Lung microvascular endothelial cell (primary cell): Measurements from ENCODE around the gene STK32B. TPM values are rescaled to one million over a fixed set of nuclear protein-coding genes. Genes with fewer than 3 reads are reported as not detected.
"Not testable (repeated sequence)": the region's sequence is repeated elsewhere in the genome, so short reads cannot be mapped to it uniquely, and the experiment has no call there.

ENCODE experiments used
- DNase-seq, 2 donors: peaks; one replicate each; pipeline versions ENCODE4 v3.0.0 to v3.0.0-alpha.2; 2010; ENCODE audit warnings: low read depth in 2 of 2
- total RNA-seq: library from RNA; depleted of rRNA; stranded (reverse); fragments of >200 nt; gene quantifications from 2 replicates; pipeline ENCODE4 v1.2.1, GENCODE V29; 2014

Gene STK32B
- total RNA-seq, 1 donor from 2014 or later: 17.9 TPM

DNA sequence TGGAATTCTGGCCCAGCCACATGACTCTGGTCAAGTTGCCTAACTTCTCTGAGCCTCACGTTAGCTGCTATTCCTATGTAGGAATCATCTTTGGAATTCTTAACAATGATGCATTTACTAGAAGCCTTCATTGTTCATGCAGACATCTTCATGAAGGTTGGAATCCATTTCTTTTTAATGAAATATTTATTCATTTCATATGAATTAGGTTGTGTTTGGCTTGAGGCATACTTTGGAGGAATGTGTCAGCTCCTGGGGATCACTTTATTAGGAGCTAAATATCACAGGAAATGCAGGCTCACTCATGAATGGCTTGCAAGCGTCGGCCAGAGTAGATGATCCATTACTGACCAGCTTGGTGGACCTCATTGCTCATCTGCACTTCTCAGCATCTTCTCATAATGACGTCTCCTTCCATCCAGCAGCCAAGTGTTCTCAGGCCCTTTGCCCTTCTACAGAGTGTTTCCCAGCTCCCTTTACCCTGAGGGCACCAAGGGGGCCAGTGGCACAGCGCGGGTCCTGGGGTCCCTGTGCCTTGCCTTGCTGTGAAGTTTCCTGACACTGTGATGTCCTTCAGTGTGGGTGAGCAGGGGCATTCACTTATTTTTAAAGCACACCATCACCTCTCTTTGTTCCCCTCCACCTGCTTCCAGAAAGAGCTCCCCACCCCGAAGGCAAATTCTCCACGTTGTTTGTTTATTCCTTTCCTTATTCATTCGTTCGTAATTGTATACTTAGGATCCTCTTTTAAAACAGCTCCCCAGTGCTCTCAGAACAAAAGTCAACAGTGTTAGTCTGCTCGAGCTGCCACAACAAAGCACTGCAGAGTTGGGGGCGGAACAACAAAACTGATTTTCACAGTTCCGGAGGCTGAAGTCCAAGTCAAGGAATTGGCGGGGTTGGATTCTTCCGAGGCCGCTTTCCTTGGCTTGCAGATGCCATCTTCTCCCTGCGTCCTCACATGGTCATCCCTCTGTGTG is 106.8 kb downstream of the STK32B start:
- DNase-seq: peak in 1 of 2 donors; percentile 18

- no peak for DNase-seq
Measured at GRCh38 chr4:5158825-5159224, 107.5 kb downstream of the STK32B start.

DNA sequence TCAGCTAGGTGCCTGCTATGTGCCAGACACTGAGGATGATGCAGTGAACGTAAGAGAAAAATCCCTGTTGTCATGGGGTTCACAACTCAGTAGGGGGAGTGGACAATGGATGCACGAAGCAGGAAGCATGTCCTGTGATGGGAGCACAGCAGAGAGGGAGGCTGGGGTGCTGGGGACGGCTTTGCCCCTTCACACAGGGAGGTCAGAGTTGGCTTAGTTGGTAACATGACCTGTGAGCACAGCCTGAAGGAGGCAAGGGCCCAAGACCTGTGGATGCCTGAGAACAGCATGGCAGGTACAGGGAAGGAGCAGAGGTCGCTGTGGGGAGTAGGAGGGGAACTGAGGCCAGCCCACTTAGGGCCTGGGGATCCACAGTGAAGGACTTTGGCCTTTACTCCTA is 109.4 kb downstream of the STK32B start:
- no peak for DNase-seq

DNA sequence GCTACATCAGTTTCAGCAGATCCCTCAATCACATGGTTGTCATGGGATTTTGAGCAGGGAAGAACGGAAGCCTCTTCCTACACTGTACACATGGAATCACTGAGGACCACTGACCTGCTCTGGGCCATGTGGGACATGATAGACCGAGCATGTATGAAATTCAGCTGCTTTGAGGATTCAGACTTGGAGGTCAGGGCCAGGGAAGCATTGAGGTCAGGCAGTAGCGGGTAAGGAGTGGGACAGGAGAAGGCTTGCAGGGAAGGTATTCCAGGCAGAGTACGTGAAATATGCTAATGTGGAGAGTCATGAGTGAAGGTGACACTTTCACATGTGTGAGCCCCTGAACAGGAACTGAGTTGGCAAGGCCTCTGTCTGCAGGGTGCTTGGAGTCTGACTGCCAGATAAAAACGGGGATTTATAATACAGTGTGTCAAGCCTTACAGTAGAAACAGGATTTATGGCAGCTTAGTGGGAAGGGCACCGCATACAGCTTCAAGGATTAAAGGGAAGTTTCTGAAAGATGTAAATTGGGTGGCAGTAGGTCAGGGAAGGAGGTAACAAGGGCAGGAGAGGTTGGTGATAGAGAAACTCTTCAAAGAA is 111.7 kb downstream of the STK32B start:
- DNase-seq: no peak

GRCh38 chr4:5164221-5164912 is 113.1 kb downstream of the STK32B start:
- DNase-seq: no peak

DNA sequence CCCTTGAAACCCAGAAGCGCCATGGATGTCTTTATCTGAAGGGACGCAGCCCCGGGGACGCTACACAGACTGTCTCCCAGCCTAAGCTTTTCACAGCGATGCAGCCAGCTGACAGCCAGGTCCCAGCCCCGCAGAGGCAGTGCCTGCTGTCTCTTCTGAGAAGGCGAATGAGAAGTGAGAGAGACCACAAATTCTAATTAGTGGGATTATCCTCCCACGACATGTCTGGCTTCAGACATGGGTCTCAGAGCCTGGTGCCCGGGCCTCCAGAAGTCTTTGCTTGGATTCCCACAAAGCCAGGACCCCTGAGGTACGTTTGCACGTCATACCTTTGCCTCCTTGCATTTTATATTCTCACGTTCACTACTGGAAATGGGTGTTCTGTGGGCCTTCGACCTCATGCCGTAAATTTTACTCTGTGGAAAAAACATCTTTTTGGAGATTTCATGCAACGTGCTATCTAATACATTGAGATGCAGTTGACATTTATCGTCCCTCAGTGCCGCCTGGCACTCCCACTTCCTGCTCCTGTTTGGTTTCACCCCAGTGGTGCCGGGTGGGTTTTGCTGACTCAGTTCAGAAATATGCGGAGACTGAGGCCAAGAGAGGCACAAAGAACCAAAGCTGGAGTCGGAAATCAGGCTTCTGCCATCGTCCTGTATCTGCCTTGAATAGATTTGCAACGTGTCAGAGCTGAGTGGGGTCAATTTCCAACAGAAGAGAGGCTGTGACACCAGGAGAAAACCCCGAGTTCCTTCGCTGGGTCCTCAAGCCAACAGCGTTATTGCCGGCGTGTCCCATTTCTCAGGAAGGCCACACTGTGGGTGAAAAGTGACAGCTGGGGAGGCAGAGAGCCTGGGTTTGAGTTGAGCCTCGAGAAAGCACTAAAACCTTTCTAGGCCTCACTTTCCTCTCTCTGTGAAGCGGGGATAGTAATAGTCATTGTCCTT is 114.4 kb downstream of the STK32B start:
- DNase-seq: peak; percentile 48 to 65

- no peak for DNase-seq
Measured at GRCh38 chr4:5166377-5166776, 115.1 kb downstream of the STK32B start.

GRCh38 chr4:5168891-5169290 is 117.6 kb downstream of the STK32B start:
- no peak for DNase-seq

DNA sequence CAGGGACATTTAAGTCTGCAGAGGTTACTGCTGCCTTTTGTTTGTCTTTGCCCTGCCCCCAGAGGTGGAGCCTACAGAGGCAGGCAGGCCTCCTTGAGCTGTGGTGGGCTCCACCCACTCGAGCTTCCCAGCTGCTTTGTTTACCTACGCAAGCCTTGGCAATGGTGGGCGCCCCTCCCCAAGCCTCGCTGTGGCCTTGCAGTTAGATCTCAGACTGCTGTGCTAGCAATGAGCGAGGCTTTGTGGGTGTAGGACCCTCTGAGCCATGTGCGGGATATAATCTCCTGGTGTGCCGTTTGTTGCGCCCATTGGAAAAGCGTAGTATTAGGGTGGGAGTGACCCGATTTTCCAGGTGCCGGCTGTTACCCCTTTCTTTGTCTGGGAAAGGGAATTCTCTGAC is 124.6 kb downstream of the STK32B start:
- DNase-seq: not testable (repeated sequence)

- DNase-seq: no peak
Measured at GRCh38 chr4:5184606-5185005, 133.3 kb downstream of the STK32B start.

- no peak for DNase-seq
Measured at GRCh38 chr4:5185551-5185950, 134.3 kb downstream of the STK32B start.

GRCh38 chr4:5186271-5187064 is 135.2 kb downstream of the STK32B start:
- peak; percentile 86 to 91 for DNase-seq

DNA sequence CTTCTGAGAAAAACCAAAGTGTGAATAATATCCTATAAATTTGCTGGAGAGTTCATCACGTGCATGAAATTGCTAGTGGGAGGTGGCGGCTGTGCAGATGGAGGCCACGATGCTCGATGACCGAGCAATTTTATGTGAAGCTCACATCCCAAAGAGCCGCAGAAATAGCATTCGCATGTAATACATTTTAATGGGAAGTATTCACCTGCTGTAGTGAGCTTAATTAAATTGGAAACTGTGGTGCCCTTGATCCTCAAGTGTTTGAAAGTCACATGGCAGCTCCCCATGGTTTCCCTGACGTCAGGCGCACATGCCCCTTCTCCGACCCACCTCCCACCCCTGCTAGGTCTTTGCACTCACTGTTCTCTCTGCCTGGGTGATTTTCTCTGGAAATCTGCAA is 136.8 kb downstream of the STK32B start:
- no peak for DNase-seq

GRCh38 chr4:5191831-5192230 is 140.6 kb downstream of the STK32B start:
- no peak for DNase-seq

DNA sequence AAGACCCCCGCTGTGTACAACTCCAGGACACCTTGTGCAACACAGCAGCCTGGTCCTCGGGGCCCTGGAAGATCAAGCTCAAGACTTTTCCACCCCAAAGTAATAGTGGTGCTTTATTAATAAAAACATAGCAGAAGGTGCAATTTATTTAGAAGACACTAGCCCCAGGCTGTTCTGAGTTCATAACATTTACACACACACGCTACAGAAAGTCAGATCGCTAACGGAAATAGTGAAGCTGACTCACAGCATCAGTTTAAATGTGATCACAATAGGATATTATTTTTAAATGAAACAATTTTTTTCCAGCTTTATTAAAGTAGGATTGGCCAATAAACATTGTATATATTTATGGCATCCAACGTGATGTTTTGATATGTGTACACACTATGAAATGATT is 141.0 kb downstream of the STK32B start:
- peak; percentile 26 to 36 for DNase-seq

GRCh38 chr4:5192678-5193077 is 141.4 kb downstream of the STK32B start:
- DNase-seq: no peak

DNA sequence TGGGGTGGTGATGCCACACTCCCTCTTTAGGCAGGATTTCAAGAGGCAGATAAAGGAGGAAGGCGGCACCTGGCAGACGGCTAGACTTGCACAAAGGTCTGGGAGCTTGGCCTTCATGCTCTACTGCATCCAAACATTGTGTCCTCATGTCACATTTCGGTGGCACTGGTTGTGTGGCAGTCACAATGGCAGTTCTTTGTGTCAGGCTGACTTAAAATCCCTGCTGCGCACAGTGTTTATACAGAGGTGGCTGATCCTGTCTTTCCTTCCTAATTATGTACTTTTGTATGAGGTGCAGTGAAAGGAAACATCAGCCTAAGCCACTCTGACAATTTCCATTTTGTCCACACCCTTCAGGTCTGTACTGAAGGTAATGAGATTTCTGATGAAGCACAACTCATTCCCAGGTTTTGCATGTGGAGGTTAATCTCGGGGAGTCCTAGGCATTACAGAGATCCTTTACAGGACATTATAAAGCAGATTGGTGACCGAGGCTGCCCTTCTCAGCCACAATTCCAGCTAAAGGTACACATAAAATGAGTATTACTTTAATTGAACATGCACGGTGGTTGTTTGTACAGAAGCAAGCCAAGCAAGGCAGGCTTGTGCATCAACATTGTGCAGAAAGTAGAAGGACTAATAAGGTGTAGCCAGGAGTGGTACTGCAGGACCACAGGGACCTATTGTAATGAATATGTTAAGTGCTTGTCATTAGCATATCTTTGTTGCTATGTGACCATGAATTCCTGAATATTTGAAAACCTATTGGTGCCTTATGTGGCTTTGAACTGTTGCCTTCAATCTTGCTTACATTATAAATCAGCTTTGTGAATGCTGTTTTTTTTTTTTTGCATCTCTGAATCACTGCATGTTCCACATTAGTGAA is 147.6 kb downstream of the STK32B start:
- DNase-seq: no peak

DNA sequence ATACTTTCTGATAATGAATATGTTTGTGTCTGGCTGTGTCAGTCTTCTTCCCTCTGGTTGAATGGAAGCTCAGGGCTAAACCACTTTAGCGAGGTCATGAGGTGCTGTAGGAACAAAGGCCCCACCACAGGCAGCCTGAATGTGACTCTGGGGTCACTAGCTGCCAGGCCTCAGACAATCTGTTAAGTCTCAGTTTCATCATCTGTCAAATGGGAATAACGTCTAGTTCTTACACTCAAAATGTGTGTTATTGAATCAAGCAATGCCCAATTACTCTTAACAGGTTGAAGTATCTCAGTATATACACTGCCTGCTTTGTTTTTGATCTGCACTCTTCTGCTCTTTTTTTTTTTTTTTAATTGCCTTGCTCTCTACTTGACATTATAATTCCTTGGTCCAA is 148.6 kb downstream of the STK32B start:
- DNase-seq: no peak

- no peak for DNase-seq
Measured at GRCh38 chr4:5200513-5200912, 149.2 kb downstream of the STK32B start.
